DOHH2 (cell line): ENCODE data around the gene SNX2.

Experiments
- EZH2phosphoT487 ChIP-seq: fragments of 200-600 bp; sonication (generic); IDR thresholded peaks from 2 replicates; pipeline ENCODE4 v1.6.1; 2017; ENCODE audit warnings: borderline replicate concordance, mild to moderate bottlenecking, antibody characterized with exemption, low read length, moderate library complexity, mixed read lengths
- TF ChIP-seq, protein P1 (sequence below): fragments of 200-600 bp; sonication (generic); IDR thresholded peaks from one replicate; pipeline ENCODE4 v1.5.1; 2014; ENCODE audit warnings: antibody characterized with exemption, mild to moderate bottlenecking, low read depth, low read length; ENCODE audit not compliant: poor library complexity, severe bottlenecking

DNA sequence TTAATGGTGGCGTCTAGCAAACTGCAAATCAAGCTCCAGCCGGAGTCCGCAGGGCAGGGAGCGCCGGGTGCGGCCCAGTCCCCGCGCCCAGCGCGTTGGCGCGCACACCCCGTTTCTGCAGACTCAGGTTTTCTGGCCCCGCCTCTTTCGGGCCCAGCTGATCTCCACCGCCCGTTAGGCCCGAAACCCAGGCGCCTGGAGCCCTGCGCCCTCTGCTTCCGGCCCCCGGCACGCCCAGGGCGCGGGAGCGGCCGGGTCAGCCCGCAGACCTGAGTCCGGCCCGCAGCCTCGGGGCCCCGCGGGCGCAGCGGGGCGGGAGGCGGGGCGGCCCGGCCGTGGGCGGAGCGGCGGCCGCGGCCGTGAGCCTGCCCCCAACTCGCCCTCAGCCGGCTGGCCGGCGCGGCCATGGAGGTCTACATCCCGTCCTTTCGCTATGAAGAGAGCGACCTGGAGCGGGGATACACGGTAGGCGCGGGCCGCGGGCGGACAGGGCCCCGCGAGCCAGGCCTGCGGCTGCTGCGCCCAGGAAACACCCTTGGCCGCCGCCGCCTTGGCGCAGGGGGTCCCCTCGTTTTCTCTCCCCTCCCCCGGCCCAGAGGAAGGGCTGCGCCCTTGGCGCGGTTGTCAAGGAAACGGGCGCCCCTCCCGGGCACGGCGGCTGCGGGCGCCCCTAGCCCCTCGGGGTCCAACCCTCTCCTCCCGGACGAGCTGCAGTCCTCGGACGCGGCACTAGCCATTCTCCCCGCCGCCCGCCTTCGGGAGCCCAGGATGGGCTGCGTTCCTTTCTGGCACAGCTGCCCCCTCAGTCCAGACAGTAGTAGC is 70.6 kb downstream of the SNX2 start, which contains the start of gene SNX24:
- TF ChIP-seq, protein P1, sequence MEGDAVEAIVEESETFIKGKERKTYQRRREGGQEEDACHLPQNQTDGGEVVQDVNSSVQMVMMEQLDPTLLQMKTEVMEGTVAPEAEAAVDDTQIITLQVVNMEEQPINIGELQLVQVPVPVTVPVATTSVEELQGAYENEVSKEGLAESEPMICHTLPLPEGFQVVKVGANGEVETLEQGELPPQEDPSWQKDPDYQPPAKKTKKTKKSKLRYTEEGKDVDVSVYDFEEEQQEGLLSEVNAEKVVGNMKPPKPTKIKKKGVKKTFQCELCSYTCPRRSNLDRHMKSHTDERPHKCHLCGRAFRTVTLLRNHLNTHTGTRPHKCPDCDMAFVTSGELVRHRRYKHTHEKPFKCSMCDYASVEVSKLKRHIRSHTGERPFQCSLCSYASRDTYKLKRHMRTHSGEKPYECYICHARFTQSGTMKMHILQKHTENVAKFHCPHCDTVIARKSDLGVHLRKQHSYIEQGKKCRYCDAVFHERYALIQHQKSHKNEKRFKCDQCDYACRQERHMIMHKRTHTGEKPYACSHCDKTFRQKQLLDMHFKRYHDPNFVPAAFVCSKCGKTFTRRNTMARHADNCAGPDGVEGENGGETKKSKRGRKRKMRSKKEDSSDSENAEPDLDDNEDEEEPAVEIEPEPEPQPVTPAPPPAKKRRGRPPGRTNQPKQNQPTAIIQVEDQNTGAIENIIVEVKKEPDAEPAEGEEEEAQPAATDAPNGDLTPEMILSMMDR: no peak
- TF ChIP-seq EZH2phosphoT487: no peak
